Astrocyte (in vitro differentiated cells and primary cell): ENCODE measurements around the gene EXTL2.

Experiments used
- CTCF ChIP-seq: IDR thresholded peaks from 2 replicates; pipeline ENCODE4 v1.5.1; 2011; ENCODE audit warnings: low read depth, mild to moderate bottlenecking, inconsistent platforms, low read length, moderate library complexity; ENCODE audit not compliant: insufficient read depth
- EZH2 ChIP-seq: IDR thresholded peaks from 2 replicates; pipeline ENCODE4 v1.6.1; 2012; ENCODE audit warnings: mild to moderate bottlenecking, low read length, inconsistent platforms; ENCODE audit not compliant: insufficient read depth

- TF ChIP-seq CTCF: peak; percentile 54
- no peak for TF ChIP-seq EZH2
Measured at GRCh38 chr1:100868364-100868995, 26.2 kb downstream of the EXTL2 start.
